Gastroesophageal sphincter (tissue), 4 donors: ENCODE results near the gene MGAT4A. TPM values are rescaled to one million over a fixed set of nuclear protein-coding genes. Genes with fewer than 3 reads are reported as not detected.

Experiments used
- ATAC-seq: fragments of 150-250 bp; one replicate; pipeline ENCODE4 v1.9.1; 2016; ENCODE audit warnings: mild to moderate bottlenecking, moderate library complexity
- H3K27ac ChIP-seq, 4 donors: fragments of 200-600 bp; sonication (generic) in 3 of 4; 1 replicate in 3 of 4; 2 replicates in 1 of 4; pipeline ENCODE4 v1.5.1; 2016 to 2019
- H3K27me3 ChIP-seq: fragments of 200-600 bp; sonication (generic); one replicate; pipeline ENCODE4 v1.5.1; 2019
- H3K36me3 ChIP-seq, 2 donors: fragments of 200-600 bp; sonication (generic); one replicate each; pipeline ENCODE4 v1.5.1; 2019; ENCODE audit warnings: control low read depth in 1 of 2
- H3K4me1 ChIP-seq, 3 donors: fragments of 200-600 bp; sonication (generic); 1 replicate in 2 of 3; 2 replicates in 1 of 3; pipeline ENCODE4 v1.5.1; 2016 to 2019; ENCODE audit warnings: control low read depth in 2 of 3
- H3K4me3 ChIP-seq, 2 donors: fragments of 200-600 bp; sonication (generic); one replicate each; pipeline ENCODE4 v1.5.1; 2019; ENCODE audit warnings: mild to moderate bottlenecking in 1 of 2, moderate library complexity in 1 of 2
- H3K9me3 ChIP-seq, 3 donors: fragments of 200-600 bp; sonication (generic); one replicate each; pipeline ENCODE4 v1.5.1; 2017 to 2019; ENCODE audit warnings: control low read depth in 2 of 3
- EP300 ChIP-seq: sonication (generic); formaldehyde crosslinking; IDR thresholded peaks from one replicate; pipeline ENCODE4 v1.6.1; 2017; ENCODE audit warnings: antibody characterized with exemption, mild to moderate bottlenecking
- POLR2A ChIP-seq, 2 donors: fragments of 450-650 bp; IDR thresholded peaks; one replicate each; pipeline ENCODE4 v1.6.1; 2017; ENCODE audit warnings: antibody characterized with exemption in 2 of 2, mild to moderate bottlenecking in 2 of 2, moderate library complexity in 1 of 2
- POLR2AphosphoS5 ChIP-seq: sonication (generic); formaldehyde crosslinking; IDR thresholded peaks from one replicate; pipeline ENCODE4 v1.6.1; 2017; ENCODE audit warnings: antibody characterized with exemption
- WGBS, 2 donors: methylation state at CpG; one replicate each; pipeline ENCODE4 v1.1.5; 2018; ENCODE audit warnings: low coverage in 1 of 2; 5-methylcytosine and 5-hydroxymethylcytosine counted together
- total RNA-seq, 4 donors: library from RNA; depleted of rRNA; stranded (reverse); fragments of >200 nt; gene quantifications; one replicate each; pipeline ENCODE4 v1.1.0, GENCODE V29; 2016
- TF ChIP-seq, protein P1 (sequence below), 4 experiments: fragments of 200-600 bp in 2 of 4; fragments of 450-650 bp in 2 of 4; sonication (generic) in 1 of 4; IDR thresholded peaks; one replicate each; pipeline ENCODE4 v1.5.1; 2017 to 2019; ENCODE audit warnings: antibody characterized with exemption in 4 of 4, mild to moderate bottlenecking in 2 of 4, moderate library complexity in 2 of 4

MGAT4A gene
- total RNA-seq, 4 donors from 2014 or later, result 12.7 to 33.0 (median 21.2) TPM

GRCh38 chr2:98746426-98746825 is 15.5 kb upstream of the MGAT4A start:
- no peaks in the 10 kb centered on the region for H3K4me1 ChIP-seq
- H3K27ac ChIP-seq, result no peak overlapping the region
- no peaks in the 10 kb centered on the region for H3K36me3 ChIP-seq
- no peak overlapping the region for H3K4me3 ChIP-seq
- no peaks in the 10 kb centered on the region for H3K27me3 ChIP-seq
- ATAC-seq, result no peak
- TF ChIP-seq, protein P1, sequence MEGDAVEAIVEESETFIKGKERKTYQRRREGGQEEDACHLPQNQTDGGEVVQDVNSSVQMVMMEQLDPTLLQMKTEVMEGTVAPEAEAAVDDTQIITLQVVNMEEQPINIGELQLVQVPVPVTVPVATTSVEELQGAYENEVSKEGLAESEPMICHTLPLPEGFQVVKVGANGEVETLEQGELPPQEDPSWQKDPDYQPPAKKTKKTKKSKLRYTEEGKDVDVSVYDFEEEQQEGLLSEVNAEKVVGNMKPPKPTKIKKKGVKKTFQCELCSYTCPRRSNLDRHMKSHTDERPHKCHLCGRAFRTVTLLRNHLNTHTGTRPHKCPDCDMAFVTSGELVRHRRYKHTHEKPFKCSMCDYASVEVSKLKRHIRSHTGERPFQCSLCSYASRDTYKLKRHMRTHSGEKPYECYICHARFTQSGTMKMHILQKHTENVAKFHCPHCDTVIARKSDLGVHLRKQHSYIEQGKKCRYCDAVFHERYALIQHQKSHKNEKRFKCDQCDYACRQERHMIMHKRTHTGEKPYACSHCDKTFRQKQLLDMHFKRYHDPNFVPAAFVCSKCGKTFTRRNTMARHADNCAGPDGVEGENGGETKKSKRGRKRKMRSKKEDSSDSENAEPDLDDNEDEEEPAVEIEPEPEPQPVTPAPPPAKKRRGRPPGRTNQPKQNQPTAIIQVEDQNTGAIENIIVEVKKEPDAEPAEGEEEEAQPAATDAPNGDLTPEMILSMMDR (IDR thresholded peaks at IDR 0.05), result no peak
- TF ChIP-seq POLR2A (IDR thresholded peaks at IDR 0.05) (no peak), EP300 (no peak), POLR2AphosphoS5 (no peak)
- no peaks in the 10 kb centered on the region for H3K9me3 ChIP-seq

DNA sequence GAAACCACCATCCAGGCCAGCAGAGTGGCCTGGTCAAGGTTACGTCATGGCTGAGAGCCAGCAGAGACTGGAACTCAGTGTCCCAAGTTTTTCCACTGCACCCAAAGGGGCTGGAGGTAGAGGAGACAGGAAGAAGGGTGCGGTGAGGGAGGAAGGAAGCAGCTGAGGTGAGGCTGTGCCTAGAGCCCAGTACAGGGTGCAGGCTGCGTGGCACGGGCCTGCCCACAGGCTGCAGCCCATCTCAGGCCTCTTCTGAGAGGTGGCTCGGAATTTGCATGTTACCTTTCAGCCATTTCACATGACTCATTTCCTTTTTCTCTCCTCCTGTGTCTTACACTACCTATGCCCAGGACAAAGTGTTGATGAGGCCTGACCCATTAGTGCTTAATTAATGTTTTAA is 13.7 kb upstream of the MGAT4A start:
- no peak overlapping the region for H3K27ac ChIP-seq
- no peak overlapping the region for H3K4me3 ChIP-seq
- no peaks in the 10 kb centered on the region for H3K9me3 ChIP-seq
- H3K36me3 ChIP-seq, result no peaks in the 10 kb centered on the region
- TF ChIP-seq POLR2AphosphoS5 (no peak), POLR2A (IDR thresholded peaks at IDR 0.05) (no peak), EP300 (no peak)
- TF ChIP-seq, protein P1 (IDR thresholded peaks at IDR 0.05), result no peak
- no peak for ATAC-seq
- WGBS, 2 donors, result 87 to 90% methylated on average over 4 to 5 of the region's 5 CpGs
- no peaks in the 10 kb centered on the region for H3K27me3 ChIP-seq
- H3K4me1 ChIP-seq, result no peaks in the 10 kb centered on the region

- TF ChIP-seq EP300 (no peak), POLR2AphosphoS5 (no peak), POLR2A (IDR thresholded peaks at IDR 0.05) (no peak)
- TF ChIP-seq, protein P1 (IDR thresholded peaks at IDR 0.05), result no peak
- H3K36me3 ChIP-seq, result no peaks in the 10 kb centered on the region
- 86 to 100% methylated on average over 1 of the region's 1 CpG for WGBS, 2 donors
- H3K4me1 ChIP-seq, result no peaks in the 10 kb centered on the region
- no peak for ATAC-seq
- no peak overlapping the region for H3K27ac ChIP-seq
- no peaks in the 10 kb centered on the region for H3K27me3 ChIP-seq
- no peaks in the 10 kb centered on the region for H3K9me3 ChIP-seq
- no peak overlapping the region for H3K4me3 ChIP-seq
These were observed 12.9 kb upstream of the MGAT4A start for GRCh38 chr2:98743835-98744234.

- H3K4me1 ChIP-seq, result no peaks in the 10 kb centered on the region
- H3K27ac ChIP-seq, result no peak overlapping the region
- H3K36me3 ChIP-seq, result no peaks in the 10 kb centered on the region
- no peak overlapping the region for H3K4me3 ChIP-seq
- ATAC-seq, result no peak
- H3K9me3 ChIP-seq, result no peaks in the 10 kb centered on the region
- no peak for TF ChIP-seq POLR2A (IDR thresholded peaks at IDR 0.05)
- TF ChIP-seq EP300, result no peak
- TF ChIP-seq, protein P1 (IDR thresholded peaks at IDR 0.05), result no peak
- TF ChIP-seq POLR2AphosphoS5, result no peak
- H3K27me3 ChIP-seq, result no peaks in the 10 kb centered on the region
These were observed 8.1 kb upstream of the MGAT4A start for GRCh38 chr2:98739020-98739419.

DNA sequence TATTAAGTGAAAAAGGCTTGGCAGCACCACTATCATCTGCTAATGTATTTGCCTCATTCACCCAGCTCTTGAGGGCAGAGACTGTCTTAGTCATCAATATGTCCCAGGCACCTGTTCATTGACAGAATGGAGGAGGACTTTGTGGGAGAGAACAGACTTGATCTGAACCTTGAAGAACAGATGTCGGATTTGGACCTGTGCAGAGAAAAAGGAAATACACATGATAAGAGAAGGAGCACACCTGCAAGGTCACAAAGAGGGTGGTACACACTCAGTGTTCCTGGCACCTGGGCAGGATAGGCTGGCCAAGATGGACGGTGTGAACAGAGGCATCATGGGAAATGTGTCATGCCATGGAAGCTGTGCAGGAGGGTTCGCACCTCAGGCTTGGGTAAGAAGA is 7.4 kb upstream of the MGAT4A start:
- Histone ChIP-seq H3K36me3 (no peaks in the 10 kb centered on the region), H3K4me1 (no peaks in the 10 kb centered on the region), H3K4me3 (no peak overlapping the region), H3K27me3 (no peaks in the 10 kb centered on the region), H3K9me3 (no peaks in the 10 kb centered on the region), H3K27ac (no peak overlapping the region)
- no peak for ATAC-seq
- TF ChIP-seq POLR2AphosphoS5 (no peak), EP300 (no peak), POLR2A (IDR thresholded peaks at IDR 0.05) (no peak)
- TF ChIP-seq, protein P1 (IDR thresholded peaks at IDR 0.05), result no peak
- WGBS, 2 donors, result 92% methylated on average over 2 to 3 of the region's 3 CpGs
